ENCODE measurements around the gene SLC45A1. TPM values are rescaled to one million over a fixed set of nuclear protein-coding genes. Genes with fewer than 3 reads are reported as not detected.

SLC45A1 gene
- total and polyA plus RNA-seq, 9 of the 15 experiments (the other 6 are each of a cell fraction or from before 2014, with no cell fraction given), result not detected

DNA sequence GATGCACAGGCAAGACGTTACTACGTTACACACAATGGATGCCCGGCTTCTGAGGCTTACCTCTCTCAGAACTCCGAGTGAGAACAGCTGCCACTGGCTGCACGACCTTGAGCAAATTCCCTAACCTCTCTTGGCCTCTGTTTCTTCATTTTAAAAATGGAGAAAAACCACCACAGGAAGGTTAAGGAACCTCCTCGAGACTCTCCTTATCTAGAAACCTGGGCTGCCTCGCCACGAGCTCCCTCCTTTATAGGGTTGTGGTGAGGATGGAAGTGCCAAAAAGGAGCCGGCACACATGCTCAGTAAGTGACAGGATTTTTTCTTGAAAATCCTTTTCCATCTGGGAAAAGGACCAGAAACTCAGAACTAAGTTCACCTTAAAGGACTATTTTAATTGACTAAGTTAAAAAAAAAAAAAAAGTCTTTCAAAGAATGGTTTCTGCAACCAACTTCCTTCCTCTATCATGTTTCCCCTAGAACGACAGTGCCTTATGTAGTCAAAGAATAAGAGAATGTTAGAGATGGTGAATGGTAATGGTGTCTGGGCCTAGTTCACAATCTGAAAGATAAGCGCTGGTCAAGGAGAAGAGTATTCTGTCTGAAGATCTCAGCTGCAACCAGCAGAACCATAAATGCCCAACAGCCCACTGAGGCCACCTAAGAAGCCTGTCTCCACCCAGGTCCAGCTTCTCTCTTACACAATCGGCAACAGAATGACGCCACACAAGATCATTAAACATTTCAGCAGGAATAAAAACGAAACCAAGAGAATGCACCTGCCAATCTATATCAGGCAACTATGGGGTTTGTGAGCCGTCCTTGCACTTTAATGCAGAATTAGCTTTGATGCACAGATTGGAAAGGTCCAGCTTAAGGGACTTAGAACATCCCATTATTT, 64.9 kb downstream of the SLC45A1 start (continued):
- no peak for TF ChIP-seq NFYB (IDR thresholded peaks at IDR 0.05; ENCODE audit: extremely low read depth, insufficient read length)

DNA sequence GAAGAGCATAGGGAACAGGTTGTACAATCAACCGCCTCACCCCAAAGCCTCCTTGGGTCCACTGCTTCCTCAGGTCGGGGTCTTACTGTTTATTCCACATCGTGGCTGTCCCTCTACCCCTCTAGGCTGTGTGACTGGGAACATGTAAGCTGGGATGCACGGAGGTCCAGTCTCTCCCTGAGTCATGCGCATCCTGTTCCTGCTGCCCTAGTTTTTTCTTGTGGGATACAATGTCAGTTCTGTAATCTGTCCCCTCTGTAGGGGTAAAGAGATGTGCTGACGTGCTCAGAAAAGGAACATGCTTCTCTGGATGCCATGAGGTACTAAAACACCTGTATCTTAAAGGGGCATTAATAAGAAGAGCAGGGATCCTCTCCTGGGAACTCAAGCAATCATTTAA, 66.2 kb downstream of the SLC45A1 start:
- Histone ChIP-seq H2AFZ (ENCODE audit: low read depth, low read length) (no peak overlapping the region), H3K4me3 (no peak overlapping the region), H3K4me2 (ENCODE audit: insufficient read depth, low read length) (no peak overlapping the region), H3K36me3 (ENCODE audit: control insufficient read depth, insufficient read depth, low read length) (peaks cover 14% of the 10 kb centered on the region; the same call in 2 of the 3 replicates), H3K27ac (ENCODE audit: extremely low read depth, low read depth, low read length) (no peak overlapping the region), H3K9me3 (replicated peaks; ENCODE audit: control insufficient read depth, insufficient read depth, low read depth, low read length) (no peaks in the 10 kb centered on the region), H3K4me1 (replicated peaks in 1 of 2; ENCODE audit: control insufficient read depth in 2 of 2, insufficient read depth in 2 of 2, low read length in 2 of 2) (peaks cover 9 to 10% of the 10 kb centered on the region in 2 experiments), H3K9me1 (ENCODE audit: control insufficient read depth, insufficient read depth, low read length) (no peaks in the 10 kb centered on the region), H4K20me1 (replicated peaks; ENCODE audit: control insufficient read depth, insufficient read depth, low read length) (peaks cover 7% of the 10 kb centered on the region), H3K9ac (ENCODE audit: insufficient read depth in 1 of 2, low read depth in 2 of 2, low read length in 2 of 2) (no peak overlapping the region), H3K27me3 (ENCODE audit: control insufficient read depth in 2 of 2, insufficient read depth in 2 of 2, low read length in 2 of 2) (no peaks in the 10 kb centered on the region), H3K79me2 (ENCODE audit: control insufficient read depth, insufficient read depth, low read length) (peaks cover 19% of the 10 kb centered on the region)
- no peak for ATAC-seq
- POLR2A ChIA-PET, result interaction anchor here (1.1 kb wide), 1 partner anchor 14 kb away, joined by 3 read pairs; no protein-coding TSS in a partner anchor
- CTCF ChIA-PET (ENCODE audit: low intra/inter-chr PET ratio), result no interaction called here
- no peak for FAIRE-seq
- BruUV-seq (replicated peaks), result no TSS peak
- in situ Hi-C loops (cut with MboI) (no loop called here), intact Hi-C loops (cut with micrococcal nuclease) (no loop called here)
- no peak for DNase-seq (ENCODE audit: extremely low read depth in 1 of 4, low spot score in 3 of 4)
- 86% methylated on average over 6 of the region's 6 CpGs for WGBS (ENCODE audit: insufficient coverage, low coverage, missing lambda C conversion rate)
- TF ChIP-seq CAMTA2 (CRISPR knock-in tag; conservative IDR thresholded peaks at IDR 0.05) (no peak), PREB (CRISPR knock-in tag; IDR thresholded peaks at IDR 0.05) (no peak), NR0B1 (IDR thresholded peaks at IDR 0.05; ENCODE audit: partially characterized antibody) (no peak), ZNF584 (CRISPR knock-in tag; IDR thresholded peaks at IDR 0.05; ENCODE audit: low read depth) (no peak), SMARCA4 (IDR thresholded peaks at IDR 0.05) (no peak), HNRNPLL (IDR thresholded peaks at IDR 0.05; ENCODE audit: low read depth, low read length, poor library complexity, severe bottlenecking) (no peak), MNT (conservative IDR thresholded peaks at IDR 0.05) (no peak), MYBL2 (IDR thresholded peaks at IDR 0.05; ENCODE audit: low read depth) (no peak), MYBL2 (CRISPR knock-in tag; IDR thresholded peaks at IDR 0.05; ENCODE audit: borderline replicate concordance) (no peak), SLC30A9 (CRISPR knock-in tag; IDR thresholded peaks at IDR 0.05) (no peak)
- TF ChIP-seq, protein P1, sequence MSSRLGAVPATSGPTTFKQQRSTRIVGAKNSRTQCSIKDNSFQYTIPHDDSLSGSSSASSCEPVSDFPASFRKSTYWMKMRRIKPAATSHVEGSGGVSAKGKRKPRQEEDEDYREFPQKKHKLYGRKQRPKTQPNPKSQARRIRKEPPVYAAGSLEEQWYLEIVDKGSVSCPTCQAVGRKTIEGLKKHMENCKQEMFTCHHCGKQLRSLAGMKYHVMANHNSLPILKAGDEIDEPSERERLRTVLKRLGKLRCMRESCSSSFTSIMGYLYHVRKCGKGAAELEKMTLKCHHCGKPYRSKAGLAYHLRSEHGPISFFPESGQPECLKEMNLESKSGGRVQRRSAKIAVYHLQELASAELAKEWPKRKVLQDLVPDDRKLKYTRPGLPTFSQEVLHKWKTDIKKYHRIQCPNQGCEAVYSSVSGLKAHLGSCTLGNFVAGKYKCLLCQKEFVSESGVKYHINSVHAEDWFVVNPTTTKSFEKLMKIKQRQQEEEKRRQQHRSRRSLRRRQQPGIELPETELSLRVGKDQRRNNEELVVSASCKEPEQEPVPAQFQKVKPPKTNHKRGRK (tag; IDR thresholded peaks at IDR 0.05), result no peak
- TF ChIP-seq, protein P2, sequence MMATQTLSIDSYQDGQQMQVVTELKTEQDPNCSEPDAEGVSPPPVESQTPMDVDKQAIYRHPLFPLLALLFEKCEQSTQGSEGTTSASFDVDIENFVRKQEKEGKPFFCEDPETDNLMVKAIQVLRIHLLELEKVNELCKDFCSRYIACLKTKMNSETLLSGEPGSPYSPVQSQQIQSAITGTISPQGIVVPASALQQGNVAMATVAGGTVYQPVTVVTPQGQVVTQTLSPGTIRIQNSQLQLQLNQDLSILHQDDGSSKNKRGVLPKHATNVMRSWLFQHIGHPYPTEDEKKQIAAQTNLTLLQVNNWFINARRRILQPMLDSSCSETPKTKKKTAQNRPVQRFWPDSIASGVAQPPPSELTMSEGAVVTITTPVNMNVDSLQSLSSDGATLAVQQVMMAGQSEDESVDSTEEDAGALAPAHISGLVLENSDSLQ (IDR thresholded peaks at IDR 0.05), result no peak

Measured in K562 (cell line).